ENCODE measurements around the gene CTNNAL1.
"Not testable (repeated sequence)": the region's sequence is repeated elsewhere in the genome, so short reads cannot be mapped to it uniquely, and the experiment has no call there.

Gene CTNNAL1

DNA sequence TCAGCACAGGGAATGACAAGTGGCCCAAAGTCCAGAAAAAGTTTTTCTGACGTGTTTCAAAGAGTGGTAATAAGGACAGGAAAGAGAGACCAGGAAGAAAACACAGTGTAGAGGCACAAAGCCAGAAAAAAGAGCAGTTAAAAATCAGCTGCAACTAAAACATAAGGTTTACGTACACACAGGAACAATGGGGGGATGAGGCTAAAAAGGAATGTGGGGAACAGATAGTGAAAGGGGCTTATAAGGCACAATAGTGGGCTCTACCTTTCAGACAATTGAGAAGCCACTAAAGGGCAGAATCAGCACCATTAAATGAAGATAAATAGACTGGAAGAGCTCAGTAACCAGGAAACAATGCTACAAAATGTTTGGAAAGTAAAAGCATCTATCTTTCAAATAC lies 84.9 kb downstream of the CTNNAL1 start:
- TF ChIP-seq, protein P1, sequence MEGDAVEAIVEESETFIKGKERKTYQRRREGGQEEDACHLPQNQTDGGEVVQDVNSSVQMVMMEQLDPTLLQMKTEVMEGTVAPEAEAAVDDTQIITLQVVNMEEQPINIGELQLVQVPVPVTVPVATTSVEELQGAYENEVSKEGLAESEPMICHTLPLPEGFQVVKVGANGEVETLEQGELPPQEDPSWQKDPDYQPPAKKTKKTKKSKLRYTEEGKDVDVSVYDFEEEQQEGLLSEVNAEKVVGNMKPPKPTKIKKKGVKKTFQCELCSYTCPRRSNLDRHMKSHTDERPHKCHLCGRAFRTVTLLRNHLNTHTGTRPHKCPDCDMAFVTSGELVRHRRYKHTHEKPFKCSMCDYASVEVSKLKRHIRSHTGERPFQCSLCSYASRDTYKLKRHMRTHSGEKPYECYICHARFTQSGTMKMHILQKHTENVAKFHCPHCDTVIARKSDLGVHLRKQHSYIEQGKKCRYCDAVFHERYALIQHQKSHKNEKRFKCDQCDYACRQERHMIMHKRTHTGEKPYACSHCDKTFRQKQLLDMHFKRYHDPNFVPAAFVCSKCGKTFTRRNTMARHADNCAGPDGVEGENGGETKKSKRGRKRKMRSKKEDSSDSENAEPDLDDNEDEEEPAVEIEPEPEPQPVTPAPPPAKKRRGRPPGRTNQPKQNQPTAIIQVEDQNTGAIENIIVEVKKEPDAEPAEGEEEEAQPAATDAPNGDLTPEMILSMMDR (IDR thresholded peaks at IDR 0.05; ENCODE audit: low read depth, low read length), result no peak
- Histone ChIP-seq H3K4me3 (ENCODE audit: low read depth, low read length) (no peak overlapping the region), H3K27me3 (no peaks in the 10 kb centered on the region), H3K36me3 (peaks cover 57% of the 10 kb centered on the region), H3K9me3 (no peaks in the 10 kb centered on the region), H3K4me1 (no peaks in the 10 kb centered on the region)
- no peak for DNase-seq

DNA sequence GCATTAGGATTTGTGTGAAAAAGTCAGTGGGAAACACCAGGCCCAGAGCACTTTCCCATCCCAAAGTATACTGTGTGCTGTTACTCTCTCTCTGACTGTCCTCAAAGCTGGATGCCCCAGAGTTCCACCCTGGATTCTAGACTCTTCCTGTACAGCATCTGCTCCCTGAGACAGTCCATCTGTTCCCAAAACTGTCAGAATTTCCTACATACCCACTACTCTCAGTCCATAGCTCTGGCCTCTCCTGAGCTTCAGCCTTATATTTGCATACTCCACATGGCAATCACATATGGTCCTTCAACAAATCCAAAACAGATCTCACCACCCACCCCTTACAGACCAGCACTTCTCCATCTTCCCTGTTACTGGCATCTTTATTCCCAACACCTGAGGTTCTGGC lies 88.8 kb downstream of the CTNNAL1 start:
- TF ChIP-seq, protein P1 (IDR thresholded peaks at IDR 0.05; ENCODE audit: low read depth, low read length), result no peak
- H3K4me3 ChIP-seq (ENCODE audit: low read depth, low read length), result no peak overlapping the region
- no peak for DNase-seq
- H3K4me1 ChIP-seq, result no peaks in the 10 kb centered on the region
- no peaks in the 10 kb centered on the region for H3K27me3 ChIP-seq
- H3K36me3 ChIP-seq, result peaks cover 69% of the 10 kb centered on the region
- H3K9me3 ChIP-seq, result no peaks in the 10 kb centered on the region

DNA sequence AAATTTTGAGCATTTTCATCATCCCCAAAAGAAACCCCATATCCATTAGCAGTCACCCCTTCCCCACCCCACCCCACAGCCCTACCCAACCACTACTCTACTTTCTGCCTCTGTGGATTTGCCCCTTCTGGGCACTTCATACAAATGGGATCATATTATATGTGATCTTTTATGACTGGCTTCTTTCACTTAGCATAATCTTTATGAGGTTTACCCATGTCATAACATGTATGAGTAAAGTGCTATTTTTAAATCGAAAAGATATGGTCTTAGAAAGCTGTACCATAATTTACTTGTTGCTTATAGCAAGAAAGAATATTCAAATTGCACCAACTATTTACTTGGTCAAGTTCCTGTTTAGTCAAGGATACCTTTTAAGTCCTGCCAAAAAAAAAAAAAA lies 92.1 kb downstream of the CTNNAL1 start:
- Histone ChIP-seq H3K4me3 (ENCODE audit: low read depth, low read length) (no peak overlapping the region), H3K9me3 (no peaks in the 10 kb centered on the region), H3K27me3 (no peaks in the 10 kb centered on the region), H3K4me1 (no peaks in the 10 kb centered on the region), H3K36me3 (peaks cover 59% of the 10 kb centered on the region)
- TF ChIP-seq, protein P1 (IDR thresholded peaks at IDR 0.05; ENCODE audit: low read depth, low read length), result no peak
- no peak for DNase-seq

DNA sequence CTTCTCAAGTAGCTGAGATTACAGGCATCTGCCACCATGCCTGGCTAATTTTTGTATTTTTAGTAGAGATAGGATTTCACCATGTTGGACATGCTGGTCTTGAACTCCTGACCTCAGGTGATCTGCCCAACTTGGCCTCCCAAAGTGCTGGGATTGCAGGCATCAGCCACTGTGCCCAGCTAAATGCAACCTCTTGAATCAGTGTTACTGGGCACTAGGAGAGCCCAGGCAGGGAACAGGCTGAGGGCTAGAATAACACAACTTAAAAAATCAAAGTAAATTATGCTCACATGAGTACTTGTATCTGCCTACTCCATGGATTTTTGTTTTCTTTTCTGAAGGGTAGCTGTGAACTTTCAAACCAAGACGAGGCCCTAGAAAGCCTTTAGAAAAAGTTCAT lies 92.9 kb downstream of the CTNNAL1 start:
- H3K4me1 ChIP-seq; H3K27me3 ChIP-seq; H3K9me3 ChIP-seq; H3K4me3 ChIP-seq (ENCODE audit: low read depth, low read length); DNase-seq: not testable (repeated sequence)
- H3K36me3 ChIP-seq, result peaks cover 59% of the 10 kb centered on the region

DNA sequence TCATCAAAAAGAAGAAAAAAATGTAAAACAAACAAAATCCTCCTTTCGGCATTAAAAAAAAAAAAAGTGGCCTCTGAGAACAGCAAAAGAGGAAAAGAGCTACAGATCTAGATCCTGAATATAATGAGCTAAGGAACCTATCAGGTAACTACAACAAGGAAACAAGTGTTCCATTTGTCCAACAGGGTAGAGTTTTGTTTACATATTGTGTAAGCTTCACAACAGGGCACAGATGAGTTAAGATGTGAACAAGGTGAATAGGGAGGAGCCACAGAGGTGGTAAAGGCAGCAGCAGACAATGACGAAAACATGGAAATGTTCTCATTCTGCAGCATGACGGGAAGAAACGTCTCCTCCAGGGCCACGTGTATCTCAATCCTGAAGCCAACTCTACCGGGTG lies 93.8 kb downstream of the CTNNAL1 start:
- Histone ChIP-seq H3K9me3 (no peaks in the 10 kb centered on the region), H3K27me3 (no peaks in the 10 kb centered on the region), H3K4me3 (ENCODE audit: low read depth, low read length) (no peak overlapping the region), H3K36me3 (peaks cover 55% of the 10 kb centered on the region), H3K4me1 (no peaks in the 10 kb centered on the region)
- TF ChIP-seq, protein P1 (IDR thresholded peaks at IDR 0.05; ENCODE audit: low read depth, low read length), result no peak
- DNase-seq, result no peak

DNA sequence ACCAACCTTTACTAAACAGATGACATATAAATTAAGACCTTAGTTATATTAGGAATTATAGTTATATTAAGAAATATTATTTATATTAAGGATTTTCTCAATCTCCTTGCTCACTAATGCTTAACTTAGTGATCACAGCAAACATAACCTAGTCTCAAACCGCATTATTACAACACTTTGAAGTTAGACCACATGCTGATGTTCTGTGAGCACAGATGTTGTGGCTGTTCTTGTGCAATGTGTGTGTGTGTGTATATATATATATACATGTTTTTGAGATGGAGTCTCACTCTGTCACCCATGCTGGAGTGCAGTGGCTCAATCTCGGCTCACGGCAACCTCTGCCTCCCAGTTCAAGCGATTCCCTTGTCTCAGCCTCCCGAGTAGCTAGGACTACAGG lies 99.9 kb downstream of the CTNNAL1 start:
- H3K27me3 ChIP-seq, result no peaks in the 10 kb centered on the region
- H3K4me3 ChIP-seq (ENCODE audit: low read depth, low read length), result no peak overlapping the region
- DNase-seq, result no peak
- no peaks in the 10 kb centered on the region for H3K4me1 ChIP-seq
- no peaks in the 10 kb centered on the region for H3K9me3 ChIP-seq
- TF ChIP-seq, protein P1 (IDR thresholded peaks at IDR 0.05; ENCODE audit: low read depth, low read length), result no peak
- H3K36me3 ChIP-seq, result peaks cover 46% of the 10 kb centered on the region

DNA sequence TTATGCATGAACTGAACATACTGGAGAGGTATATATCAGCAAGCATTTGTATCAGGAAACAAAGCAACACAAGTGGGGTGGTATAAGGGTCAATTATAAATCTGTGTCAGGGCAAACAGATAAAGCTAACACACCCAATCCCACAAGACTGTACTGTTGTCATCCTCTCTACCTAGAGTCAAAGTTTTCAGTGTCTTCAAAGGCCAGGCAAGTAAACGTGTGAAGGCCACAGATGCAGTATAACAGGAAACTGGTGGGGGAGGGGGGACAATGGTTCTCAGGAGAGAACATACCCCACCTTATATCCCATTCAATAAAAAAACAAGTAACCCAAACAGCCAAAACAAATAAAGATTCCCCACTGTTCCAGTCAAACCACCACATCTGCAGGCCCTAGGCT lies 101.5 kb downstream of the CTNNAL1 start:
- H3K4me3 ChIP-seq (ENCODE audit: low read depth, low read length), result no peak overlapping the region
- peaks cover 44% of the 10 kb centered on the region for H3K36me3 ChIP-seq
- no peaks in the 10 kb centered on the region for H3K27me3 ChIP-seq
- TF ChIP-seq, protein P1 (IDR thresholded peaks at IDR 0.05; ENCODE audit: low read depth, low read length), result no peak
- H3K4me1 ChIP-seq, result no peaks in the 10 kb centered on the region
- no peaks in the 10 kb centered on the region for H3K9me3 ChIP-seq
- no peak for DNase-seq
